Measurements from ENCODE around the gene GCSH. TPM values are rescaled to one million over a fixed set of nuclear protein-coding genes. Genes with fewer than 3 reads are reported as not detected.

The GCSH gene
- total and polyA plus RNA-seq, 2 of the 13 experiments (the other 11 are each of a cell fraction or from before 2014, with no cell fraction given), result 35.9 to 103 TPM

DNA sequence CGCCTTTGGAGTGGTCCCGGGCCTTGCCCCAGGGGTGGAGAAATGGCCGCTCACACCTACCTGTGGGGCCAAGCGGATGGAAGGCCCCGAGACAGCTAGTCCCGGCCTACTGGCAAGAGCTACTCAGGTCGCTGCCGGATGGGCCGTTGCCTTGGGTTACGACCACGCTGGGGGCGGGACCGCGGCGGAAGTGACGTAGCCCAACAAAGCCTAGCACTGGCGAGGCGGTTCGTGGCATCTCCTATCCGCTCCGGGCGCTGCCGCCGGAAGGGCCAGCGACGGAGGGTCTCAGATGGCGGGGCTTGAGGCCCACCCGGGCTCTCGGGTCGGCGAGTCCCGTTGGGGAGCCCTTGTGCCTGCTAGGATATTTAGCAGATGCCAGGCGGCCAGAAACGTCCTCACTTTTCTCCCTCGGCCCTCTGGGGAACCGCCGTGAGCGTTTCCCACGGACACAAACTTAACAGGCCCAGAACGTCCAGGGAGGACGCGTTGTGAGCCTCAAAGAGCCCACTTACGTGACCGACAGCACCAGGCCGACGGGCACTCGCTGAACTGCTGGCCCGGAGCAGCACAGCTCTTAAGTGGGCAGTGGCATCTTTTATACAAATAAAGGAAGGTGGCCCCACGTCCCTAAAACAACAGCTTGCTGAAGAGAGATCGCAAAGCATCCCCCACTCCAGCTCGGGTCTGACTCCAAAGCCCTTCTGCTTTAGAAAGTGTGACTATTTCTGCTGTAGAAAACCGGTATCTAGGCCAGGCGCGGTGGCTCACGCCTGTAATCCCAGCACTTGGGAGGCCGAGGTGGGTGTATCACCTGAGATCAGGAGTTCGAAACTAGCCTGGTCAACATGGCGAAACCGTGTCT lies 18.9 kb downstream of the GCSH start, which contains the start of gene C16orf46 (continued):
- TF ChIP-seq GLI4 (CRISPR knock-in tag; IDR thresholded peaks at IDR 0.05; ENCODE audit: borderline replicate concordance), result peak; percentile 88; the same call in 1 of the 2 replicates
- TF ChIP-seq, protein P1, sequence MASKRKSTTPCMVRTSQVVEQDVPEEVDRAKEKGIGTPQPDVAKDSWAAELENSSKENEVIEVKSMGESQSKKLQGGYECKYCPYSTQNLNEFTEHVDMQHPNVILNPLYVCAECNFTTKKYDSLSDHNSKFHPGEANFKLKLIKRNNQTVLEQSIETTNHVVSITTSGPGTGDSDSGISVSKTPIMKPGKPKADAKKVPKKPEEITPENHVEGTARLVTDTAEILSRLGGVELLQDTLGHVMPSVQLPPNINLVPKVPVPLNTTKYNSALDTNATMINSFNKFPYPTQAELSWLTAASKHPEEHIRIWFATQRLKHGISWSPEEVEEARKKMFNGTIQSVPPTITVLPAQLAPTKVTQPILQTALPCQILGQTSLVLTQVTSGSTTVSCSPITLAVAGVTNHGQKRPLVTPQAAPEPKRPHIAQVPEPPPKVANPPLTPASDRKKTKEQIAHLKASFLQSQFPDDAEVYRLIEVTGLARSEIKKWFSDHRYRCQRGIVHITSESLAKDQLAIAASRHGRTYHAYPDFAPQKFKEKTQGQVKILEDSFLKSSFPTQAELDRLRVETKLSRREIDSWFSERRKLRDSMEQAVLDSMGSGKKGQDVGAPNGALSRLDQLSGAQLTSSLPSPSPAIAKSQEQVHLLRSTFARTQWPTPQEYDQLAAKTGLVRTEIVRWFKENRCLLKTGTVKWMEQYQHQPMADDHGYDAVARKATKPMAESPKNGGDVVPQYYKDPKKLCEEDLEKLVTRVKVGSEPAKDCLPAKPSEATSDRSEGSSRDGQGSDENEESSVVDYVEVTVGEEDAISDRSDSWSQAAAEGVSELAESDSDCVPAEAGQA (IDR thresholded peaks at IDR 0.05; ENCODE audit: low read depth), result peak; percentile 59; the same call in 1 of the 2 replicates
- TF ChIP-seq, protein P1 (CRISPR knock-in tag; IDR thresholded peaks at IDR 0.05; ENCODE audit: borderline replicate concordance), result 0 out of 2 replicates have a peak, but pooled peaks have one; percentile 46
- TF ChIP-seq ZNF431 (CRISPR knock-in tag; IDR thresholded peaks at IDR 0.05; ENCODE audit: borderline replicate concordance, low read depth), result no peak; the same call in 1 of the 2 replicates
- TF ChIP-seq, protein P2, sequence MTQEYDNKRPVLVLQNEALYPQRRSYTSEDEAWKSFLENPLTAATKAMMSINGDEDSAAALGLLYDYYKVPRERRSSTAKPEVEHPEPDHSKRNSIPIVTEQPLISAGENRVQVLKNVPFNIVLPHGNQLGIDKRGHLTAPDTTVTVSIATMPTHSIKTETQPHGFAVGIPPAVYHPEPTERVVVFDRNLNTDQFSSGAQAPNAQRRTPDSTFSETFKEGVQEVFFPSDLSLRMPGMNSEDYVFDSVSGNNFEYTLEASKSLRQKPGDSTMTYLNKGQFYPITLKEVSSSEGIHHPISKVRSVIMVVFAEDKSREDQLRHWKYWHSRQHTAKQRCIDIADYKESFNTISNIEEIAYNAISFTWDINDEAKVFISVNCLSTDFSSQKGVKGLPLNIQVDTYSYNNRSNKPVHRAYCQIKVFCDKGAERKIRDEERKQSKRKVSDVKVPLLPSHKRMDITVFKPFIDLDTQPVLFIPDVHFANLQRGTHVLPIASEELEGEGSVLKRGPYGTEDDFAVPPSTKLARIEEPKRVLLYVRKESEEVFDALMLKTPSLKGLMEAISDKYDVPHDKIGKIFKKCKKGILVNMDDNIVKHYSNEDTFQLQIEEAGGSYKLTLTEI (CRISPR knock-in tag; conservative IDR thresholded peaks at IDR 0.05), result no peak
- TF ChIP-seq, protein P3, sequence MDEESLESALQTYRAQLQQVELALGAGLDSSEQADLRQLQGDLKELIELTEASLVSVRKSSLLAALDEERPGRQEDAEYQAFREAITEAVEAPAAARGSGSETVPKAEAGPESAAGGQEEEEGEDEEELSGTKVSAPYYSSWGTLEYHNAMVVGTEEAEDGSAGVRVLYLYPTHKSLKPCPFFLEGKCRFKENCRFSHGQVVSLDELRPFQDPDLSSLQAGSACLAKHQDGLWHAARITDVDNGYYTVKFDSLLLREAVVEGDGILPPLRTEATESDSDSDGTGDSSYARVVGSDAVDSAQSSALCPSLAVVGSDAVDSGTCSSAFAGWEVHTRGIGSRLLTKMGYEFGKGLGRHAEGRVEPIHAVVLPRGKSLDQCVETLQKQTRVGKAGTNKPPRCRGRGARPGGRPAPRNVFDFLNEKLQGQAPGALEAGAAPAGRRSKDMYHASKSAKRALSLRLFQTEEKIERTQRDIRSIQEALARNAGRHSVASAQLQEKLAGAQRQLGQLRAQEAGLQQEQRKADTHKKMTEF (CRISPR knock-in tag; IDR thresholded peaks at IDR 0.05), result peak; percentile 83; the same call in 1 of the 2 replicates
- TF ChIP-seq RARG (CRISPR knock-in tag; IDR thresholded peaks at IDR 0.05; ENCODE audit: low read depth), result no peak
- TF ChIP-seq SCMH1 (CRISPR knock-in tag; IDR thresholded peaks at IDR 0.05; ENCODE audit: borderline replicate concordance), result no peak
- peak; percentile 70; the same call in 1 of the 2 replicates for TF ChIP-seq NKX3-1 (CRISPR knock-in tag; IDR thresholded peaks at IDR 0.05)
- TF ChIP-seq ZBTB1 (CRISPR knock-in tag; IDR thresholded peaks at IDR 0.05; ENCODE audit: borderline replicate concordance), result no peak
- no peak for TF ChIP-seq ATAD3A (CRISPR knock-in tag; IDR thresholded peaks at IDR 0.05)
- 0 out of 2 replicates have a peak, but pooled peaks have one; percentile 83 for TF ChIP-seq ZNF546 (CRISPR knock-in tag; conservative IDR thresholded peaks at IDR 0.05)
- TF ChIP-seq ZNF121 (CRISPR knock-in tag; IDR thresholded peaks at IDR 0.05), result 0 out of 2 replicates have a peak, but pooled peaks have one; percentile 59
- TF ChIP-seq, protein P4, sequence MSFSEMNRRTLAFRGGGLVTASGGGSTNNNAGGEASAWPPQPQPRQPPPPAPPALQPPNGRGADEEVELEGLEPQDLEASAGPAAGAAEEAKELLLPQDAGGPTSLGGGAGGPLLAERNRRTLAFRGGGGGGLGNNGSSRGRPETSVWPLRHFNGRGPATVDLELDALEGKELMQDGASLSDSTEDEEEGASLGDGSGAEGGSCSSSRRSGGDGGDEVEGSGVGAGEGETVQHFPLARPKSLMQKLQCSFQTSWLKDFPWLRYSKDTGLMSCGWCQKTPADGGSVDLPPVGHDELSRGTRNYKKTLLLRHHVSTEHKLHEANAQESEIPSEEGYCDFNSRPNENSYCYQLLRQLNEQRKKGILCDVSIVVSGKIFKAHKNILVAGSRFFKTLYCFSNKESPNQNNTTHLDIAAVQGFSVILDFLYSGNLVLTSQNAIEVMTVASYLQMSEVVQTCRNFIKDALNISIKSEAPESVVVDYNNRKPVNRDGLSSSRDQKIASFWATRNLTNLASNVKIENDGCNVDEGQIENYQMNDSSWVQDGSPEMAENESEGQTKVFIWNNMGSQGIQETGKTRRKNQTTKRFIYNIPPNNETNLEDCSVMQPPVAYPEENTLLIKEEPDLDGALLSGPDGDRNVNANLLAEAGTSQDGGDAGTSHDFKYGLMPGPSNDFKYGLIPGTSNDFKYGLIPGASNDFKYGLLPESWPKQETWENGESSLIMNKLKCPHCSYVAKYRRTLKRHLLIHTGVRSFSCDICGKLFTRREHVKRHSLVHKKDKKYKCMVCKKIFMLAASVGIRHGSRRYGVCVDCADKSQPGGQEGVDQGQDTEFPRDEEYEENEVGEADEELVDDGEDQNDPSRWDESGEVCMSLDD (CRISPR knock-in tag; IDR thresholded peaks at IDR 0.05; ENCODE audit: borderline replicate concordance), result peak; percentile 62; the same call in 1 of the 2 replicates
